SU-DHL-6 (cell line): ENCODE measurements around the gene GABRE.

Experiments used
- CTCF ChIP-seq: fragments of 200-600 bp; sonication (generic); IDR thresholded peaks from one replicate; pipeline ENCODE4 v1.5.1; 2017; ENCODE audit warnings: antibody characterized with exemption, mild to moderate bottlenecking, low read length, moderate library complexity; ENCODE audit not compliant: insufficient read depth, poor library complexity, severe bottlenecking
- EZH2phosphoT487 ChIP-seq: fragments of 200-600 bp; sonication (generic), shearing (Covaris generic); conservative IDR thresholded peaks from 2 replicates; pipeline ENCODE4 v1.6.1; 2018; ENCODE audit warnings: mild to moderate bottlenecking, antibody characterized with exemption, low read length, moderate library complexity, mixed read lengths

DNA sequence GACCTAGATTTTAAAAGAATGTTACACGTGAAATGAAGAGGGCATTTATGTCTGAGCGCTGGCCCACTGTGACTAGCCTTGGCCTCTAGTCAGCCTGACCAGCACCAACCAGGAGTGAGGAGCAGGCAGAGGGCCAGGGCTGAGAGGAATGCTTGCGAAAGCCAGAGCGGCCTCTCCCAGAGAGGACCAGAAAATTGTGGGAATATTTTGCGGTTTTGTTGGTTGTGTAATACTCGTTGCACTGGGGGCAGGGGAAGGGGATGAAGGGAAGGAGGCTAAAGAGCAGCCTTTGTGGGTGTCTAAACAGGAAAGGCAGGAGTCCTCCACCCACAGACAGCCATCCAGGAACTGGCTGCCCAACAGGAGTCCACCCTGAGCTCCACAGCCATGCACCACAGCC lies 3.8 kb downstream of the GABRE start:
- TF ChIP-seq CTCF (no peak), EZH2phosphoT487 (no peak)
